ENCODE results near the gene CPNE9.

The CPNE9 gene

GRCh38 chr3:9687514-9687913 lies 16.1 kb upstream of the CPNE9 start:
- DNase-seq = no peak

GRCh38 chr3:9688961-9689360 lies 14.7 kb upstream of the CPNE9 start:
- no peak for DNase-seq

GRCh38 chr3:9689757-9690156 lies 13.9 kb upstream of the CPNE9 start:
- no peak for DNase-seq

GRCh38 chr3:9690451-9691450 lies 12.9 kb upstream of the CPNE9 start:
- no peak for DNase-seq

GRCh38 chr3:9691636-9692035 lies 12.0 kb upstream of the CPNE9 start:
- no peak for DNase-seq

- no peak for DNase-seq
Observed at GRCh38 chr3:9692416-9692815, 11.2 kb upstream of the CPNE9 start.

- DNase-seq = peak; percentile 33
Observed at GRCh38 chr3:9695345-9695744, 8.3 kb upstream of the CPNE9 start.

- no peak for DNase-seq
Observed at GRCh38 chr3:9695746-9696145, 7.9 kb upstream of the CPNE9 start.

GRCh38 chr3:9696480-9697220 lies 7.0 kb upstream of the CPNE9 start:
- DNase-seq = no peak

- no peak for DNase-seq
Observed at GRCh38 chr3:9697892-9698291, 5.7 kb upstream of the CPNE9 start.

- no peak for DNase-seq
Observed at GRCh38 chr3:9698293-9698692, 5.3 kb upstream of the CPNE9 start.

GRCh38 chr3:9700536-9700935 lies 3.1 kb upstream of the CPNE9 start:
- no peak for DNase-seq

- DNase-seq = no peak
Observed at GRCh38 chr3:9701006-9701405, 2.6 kb upstream of the CPNE9 start.

GRCh38 chr3:9701711-9702110 lies 1.9 kb upstream of the CPNE9 start:
- DNase-seq = no peak

- no peak for DNase-seq
Observed at GRCh38 chr3:9703240-9703639, 393 bp upstream of the CPNE9 start.

GRCh38 chr3:9704347-9705322 lies 1.0 kb downstream of the CPNE9 start:
- DNase-seq = peak; percentile 23

- DNase-seq = no peak
Observed at GRCh38 chr3:9710174-9710739, 6.6 kb downstream of the CPNE9 start.

GRCh38 chr3:9712415-9712814 lies 8.8 kb downstream of the CPNE9 start:
- no peak for DNase-seq

GRCh38 chr3:9713142-9713541 lies 9.5 kb downstream of the CPNE9 start:
- no peak for DNase-seq

GRCh38 chr3:9715136-9715535 lies 11.5 kb downstream of the CPNE9 start:
- DNase-seq = no peak

GRCh38 chr3:9715764-9716437 lies 12.3 kb downstream of the CPNE9 start:
- no peak for DNase-seq
